ENCODE measurements around the gene MEGF8.

MEGF8 gene

DNA sequence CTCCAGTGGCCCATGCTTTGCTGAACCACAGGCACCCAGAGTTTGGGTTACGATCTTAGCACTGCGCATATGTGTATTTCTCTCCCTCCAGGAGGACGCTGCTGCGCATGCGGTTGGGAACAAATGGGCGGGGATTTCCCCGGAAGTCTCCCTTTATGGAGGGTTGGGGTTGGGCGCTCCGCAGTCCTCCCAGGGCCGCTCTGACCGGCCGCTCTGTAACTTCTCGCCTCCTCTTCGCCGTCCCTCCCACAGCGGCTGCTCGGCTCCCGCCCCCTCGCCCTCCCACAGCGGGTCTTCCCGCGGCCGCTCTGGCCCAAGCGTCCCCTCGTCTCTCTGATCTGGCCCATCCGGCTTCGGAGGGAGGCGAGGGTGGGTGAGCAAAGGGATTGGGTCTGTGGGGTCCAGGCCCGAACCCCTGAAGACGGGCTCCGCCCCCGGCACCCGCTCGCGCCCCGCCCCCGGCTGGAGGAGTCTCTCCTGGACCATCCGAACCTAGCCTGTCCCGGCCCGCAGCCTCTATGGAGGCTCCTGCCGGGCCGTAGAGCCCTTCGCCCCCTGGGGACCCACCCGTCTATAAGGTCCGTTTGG, at the start of gene MEGF8:
Gene MEGF8 (plus strand): TSS at position 328 of the 588 bp plus-strand sequence. CDS start 609 bp downstream, outside the sequence.
- peak; percentile 99 for DNase-seq

DNA sequence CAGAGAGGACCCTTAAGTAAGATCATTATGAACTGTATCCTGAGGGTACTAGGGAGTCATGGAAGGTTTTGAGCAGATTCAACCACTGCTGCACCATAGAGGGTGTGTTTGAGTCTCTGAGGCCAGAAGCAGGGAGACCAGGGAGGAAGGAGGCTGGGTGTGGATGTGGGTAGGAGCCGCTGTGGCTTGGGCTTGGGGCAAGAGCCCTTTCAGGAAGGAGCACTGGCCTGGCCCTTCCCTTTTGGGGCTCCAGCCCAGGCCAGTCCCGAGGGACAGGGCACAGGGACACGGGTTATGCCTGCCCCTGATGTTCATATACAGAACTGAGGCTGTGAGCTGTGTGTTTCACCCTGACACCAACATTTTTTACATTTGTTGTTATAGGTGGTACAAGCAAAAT, 49.2 kb upstream of the MEGF8 start:
- DNase-seq: no peak

DNA sequence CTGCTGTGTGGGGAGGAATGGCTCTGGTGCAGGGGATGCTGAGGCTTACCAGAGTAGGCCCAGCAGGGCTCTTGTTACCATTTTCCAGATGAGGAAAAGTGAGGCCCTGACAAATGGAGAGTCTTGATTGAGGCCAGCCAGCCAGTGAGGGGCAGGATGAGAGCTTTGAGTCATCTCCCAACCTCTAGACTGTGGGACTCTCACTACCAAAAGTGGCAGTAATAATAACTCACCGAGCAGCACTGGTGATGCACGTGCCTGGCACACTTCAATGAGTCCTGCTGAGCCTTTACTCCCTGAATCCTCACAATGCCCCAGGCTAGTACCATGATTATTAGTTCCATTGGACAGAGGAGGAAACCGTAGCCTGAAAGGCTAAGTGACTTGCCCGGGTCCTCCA, 48.6 kb upstream of the MEGF8 start:
- peak; percentile 55 for DNase-seq

DNA sequence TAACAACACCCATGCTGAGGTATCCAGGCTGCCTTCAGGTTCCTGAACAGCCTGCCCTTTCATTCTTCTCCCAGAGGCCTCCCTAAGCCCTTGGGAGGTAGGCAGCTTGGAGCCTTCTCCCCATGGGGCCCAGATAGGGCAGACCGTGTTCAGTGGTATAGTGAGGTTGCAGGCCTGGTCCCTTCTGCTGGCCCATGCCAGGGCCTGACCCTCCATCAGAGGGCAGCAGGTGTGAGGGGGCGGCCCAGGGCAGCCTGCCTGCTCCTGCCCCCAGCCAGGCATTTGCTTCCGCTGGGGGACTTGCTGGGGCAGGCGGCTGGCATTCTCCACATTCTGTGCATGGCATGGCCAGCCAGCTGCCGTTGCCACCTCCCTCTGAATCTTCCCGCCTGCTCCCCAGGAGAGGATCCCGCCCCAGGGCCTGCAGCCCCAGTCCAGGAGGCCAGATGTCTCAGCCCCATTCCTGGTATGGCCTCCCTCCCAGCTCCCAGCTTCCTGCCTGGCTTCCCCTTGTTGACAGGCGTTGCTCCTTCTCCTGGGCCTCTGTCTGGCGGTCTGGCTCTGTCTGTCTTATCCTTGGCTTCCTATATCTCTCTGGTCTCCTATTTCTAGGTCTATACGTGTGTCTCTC, 47.5 kb upstream of the MEGF8 start:
- no peak for DNase-seq

DNA sequence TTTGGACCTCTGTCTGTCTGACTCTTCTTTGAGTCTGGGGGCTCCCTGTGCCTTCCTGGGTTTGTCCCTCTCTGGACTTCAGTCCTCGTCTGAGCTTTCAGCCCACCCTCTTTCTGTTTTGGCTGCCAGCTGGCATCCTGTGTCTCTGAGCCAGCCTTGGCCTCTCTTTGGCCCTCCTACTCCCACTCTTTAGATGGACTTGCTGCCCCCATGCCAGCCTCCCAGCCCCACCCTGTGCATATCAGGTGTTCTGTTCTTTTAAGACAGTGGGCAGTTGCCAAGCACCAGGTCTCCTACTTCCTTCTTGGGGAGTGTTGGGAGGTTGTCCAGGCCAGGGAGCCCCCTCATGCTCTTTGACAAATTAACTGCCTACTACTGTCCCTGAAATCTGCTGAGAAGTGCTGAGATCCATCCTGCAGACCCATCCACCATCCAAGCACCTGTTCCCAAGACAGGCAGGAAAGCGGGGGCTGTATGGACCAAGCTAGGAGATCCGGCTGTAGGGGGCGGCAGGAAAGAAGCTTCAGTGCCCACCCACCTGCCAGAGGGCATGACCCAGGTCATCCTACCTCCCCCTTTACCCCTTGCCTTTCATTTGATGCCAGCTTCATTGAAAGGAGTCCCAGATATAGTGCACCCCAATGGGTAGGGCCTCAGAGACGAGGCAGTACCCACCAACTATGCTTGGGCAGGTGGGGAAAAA, 46.8 kb upstream of the MEGF8 start:
- no peak for DNase-seq

GRCh38 chr19:42279155-42279901, 46.1 kb upstream of the MEGF8 start:
- DNase-seq: no peak

DNA sequence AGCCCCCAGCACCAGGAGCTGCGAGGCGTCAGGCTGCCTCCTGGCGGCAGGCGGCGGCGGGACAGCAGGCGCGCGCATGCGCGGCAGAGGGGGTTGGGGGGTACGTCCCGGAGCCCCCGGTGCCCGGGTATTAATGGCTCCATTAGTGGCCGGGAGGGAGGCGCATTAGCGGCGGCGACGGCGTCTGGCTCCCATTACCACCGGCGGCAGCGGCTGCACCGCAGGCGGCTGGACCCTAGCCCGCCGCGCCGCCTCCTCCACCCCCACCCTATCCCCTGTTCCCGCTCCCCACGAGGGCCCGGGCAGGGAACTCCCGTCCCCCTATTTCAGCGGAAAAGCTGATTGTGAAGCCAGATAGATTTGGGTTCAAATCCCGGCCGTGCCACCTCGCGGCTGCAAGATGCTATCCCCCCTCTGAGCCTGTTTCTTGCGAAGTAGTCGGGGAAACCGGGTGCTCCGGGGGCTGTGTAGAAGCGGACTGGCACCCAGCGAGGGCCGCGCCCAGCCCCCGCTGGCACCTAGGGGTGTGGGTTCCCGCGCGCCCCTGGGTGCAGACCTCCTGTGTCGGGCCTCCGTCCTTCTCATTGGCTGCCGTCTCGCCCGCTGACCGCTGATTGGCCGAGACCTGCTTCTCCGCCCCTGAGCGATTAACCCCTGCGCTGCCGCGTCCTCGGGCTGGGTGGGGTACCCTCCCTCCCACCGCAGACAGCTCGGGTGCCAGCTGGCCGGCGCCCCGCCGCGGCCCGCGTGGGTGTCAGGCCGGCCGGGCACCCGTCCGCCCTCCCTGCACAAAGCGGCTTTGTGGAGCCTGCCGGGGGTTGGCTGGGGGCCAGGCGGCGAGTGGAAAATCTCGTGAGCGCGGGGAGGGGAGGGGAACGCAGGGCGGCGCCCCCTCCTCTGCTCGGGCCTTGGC, 45.3 kb upstream of the MEGF8 start:
- DNase-seq: peak; percentile 92

DNA sequence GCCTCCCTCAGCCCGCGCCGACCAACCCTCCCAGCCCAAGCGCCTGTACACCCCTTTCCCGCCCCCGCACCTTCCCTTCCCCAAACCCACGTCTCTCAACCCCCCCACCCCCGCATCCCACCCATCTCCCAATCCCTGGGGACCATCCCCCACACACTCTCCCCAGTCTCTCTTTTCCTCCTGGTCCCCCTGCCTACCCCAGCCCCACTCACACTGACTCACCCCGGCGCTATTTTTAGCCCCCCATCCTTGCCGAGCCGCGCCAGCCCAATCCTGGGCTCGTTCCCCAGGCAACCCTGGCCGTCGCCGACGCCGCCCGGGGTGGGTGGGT, 44.7 kb upstream of the MEGF8 start:
- DNase-seq: no peak

DNA sequence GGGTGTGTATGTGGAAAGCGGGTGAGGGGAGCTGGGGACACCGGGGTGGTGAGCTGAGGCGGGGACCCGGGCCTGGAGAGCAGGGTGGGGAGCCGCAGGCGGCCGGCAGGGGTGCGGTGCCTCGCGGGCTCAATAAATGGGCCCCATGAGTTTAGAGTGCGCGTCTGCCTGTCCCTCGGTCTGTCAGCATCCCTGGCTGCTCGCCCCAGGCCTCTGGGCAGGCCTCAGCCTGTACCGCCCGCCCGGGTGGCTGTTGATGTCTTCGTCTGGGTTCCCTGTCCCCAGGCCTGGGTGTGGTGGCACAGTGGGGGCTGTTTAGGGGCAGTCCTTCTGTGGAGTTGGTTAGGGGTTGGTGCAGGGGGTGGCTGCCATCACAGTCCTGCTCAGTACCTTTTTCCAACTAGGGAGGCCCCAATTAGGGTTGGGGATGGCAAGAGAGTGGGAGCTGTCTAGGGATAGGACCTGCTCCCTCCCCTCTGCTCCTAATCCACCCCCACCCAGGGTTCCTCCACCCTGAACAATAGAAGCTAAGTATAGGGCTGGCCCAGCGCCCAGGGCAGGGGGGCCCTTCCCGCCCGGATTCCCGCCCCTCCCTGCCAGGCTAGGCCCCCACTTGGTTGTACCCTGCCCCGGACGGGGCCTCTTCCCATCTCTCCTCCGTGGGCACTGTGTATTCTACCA, 44.1 kb upstream of the MEGF8 start:
- peak; percentile 46 for DNase-seq

GRCh38 chr19:42281827-42282762, 43.3 kb upstream of the MEGF8 start:
- no peak for DNase-seq

DNA sequence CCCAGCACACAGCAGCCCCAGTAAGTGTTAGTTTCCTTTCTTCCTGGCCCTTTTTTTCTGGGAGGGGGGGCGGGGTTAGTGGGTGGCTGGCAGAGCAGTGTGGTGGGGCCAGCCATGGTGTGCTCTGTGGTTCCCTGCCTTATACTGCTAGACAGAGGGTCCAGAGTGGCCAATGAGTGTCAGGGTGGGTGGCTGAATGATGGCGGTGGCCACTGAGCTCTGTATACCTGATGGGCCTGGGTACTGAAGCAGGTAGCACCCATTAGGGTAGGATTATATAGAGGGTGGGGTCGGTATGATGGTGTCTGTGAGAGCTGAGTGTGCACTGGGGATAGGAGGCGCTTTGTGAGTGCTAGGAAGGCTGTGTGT, 42.6 kb upstream of the MEGF8 start:
- DNase-seq: no peak

- DNase-seq: peak; percentile 96
Measured at GRCh38 chr19:42283188-42284065, 42.0 kb upstream of the MEGF8 start.

- peak; percentile 84 for DNase-seq
Measured at GRCh38 chr19:42284066-42284501, 41.4 kb upstream of the MEGF8 start.

GRCh38 chr19:42284591-42285341, 40.7 kb upstream of the MEGF8 start:
- DNase-seq: peak; percentile 50

DNA sequence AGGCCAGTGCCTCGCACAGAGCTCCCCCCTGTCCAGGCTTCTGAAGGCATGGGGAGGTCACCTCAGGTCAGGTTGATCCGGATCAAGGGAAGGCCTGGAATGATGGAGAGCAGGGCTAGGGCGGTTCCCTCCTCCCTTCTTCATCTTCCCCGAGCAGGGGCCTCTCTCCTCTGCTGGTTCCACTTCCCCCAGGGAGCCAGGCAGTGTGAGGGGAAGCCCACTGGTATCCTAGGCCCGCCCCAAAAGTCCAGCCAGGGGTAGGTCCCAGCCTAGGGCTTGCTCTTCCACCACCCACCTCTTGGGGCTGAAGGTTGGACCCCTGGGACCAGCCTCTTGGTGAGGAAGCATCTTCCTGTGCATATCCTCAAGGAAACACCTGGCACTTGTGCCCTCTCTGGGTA, 39.9 kb upstream of the MEGF8 start:
- no peak for DNase-seq

DNA sequence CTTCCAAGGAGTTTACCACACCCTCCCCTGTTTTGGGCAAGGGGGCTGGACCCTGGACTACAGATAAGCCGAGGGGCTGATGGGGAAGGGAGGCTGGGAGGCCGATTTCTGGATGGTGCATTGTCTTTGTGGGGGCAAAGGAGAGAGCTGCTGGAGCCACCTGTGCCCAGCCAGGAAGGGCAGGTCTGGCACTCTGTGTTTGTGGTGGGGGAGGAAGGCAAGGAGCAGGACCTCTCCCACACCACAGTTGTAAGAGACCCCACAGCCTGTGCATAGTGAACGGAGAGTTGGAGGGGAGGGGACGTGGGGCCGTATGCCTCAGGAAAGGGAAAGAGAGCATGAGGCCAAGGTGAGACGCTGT, 39.5 kb upstream of the MEGF8 start:
- DNase-seq: no peak

GRCh38 chr19:42286349-42287016, 39.0 kb upstream of the MEGF8 start:
- no peak for DNase-seq

DNA sequence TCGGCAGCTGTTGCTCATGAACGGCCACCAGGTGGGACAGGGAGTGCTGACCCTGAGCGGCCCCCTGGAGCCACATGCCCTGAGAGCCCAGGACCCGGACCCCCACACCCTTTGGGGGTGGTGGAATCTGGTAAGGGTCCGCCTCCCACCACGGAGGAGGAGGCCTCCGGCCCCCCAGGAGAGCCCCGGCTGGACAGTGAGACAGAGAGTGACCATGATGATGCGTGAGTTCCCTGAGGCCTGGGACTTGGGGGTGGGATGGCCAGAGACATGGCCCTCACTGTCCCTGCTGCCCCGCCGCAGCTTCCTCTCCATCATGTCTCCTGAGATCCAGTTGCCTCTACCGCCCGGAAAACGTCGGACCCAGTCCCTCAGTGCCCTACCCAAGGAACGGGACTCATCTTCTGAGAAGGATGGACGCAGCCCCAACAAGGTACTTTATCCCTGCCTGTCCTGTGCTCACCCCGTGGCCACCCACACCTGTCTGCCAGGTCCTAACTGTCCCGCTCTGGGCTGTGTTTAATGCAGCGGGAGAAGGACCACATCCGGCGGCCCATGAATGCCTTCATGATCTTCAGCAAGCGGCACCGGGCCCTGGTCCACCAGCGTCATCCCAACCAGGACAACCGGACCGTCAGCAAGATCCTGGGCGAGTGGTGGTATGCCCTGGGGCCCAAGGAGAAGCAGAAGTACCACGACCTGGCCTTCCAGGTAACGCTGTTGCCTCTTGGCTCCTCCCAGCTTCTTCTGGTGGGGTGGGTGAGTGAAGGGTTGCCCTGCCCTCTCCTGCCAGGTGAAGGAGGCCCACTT, 38.2 kb upstream of the MEGF8 start:
- DNase-seq: no peak
